ENCODE results near the gene TSPY3. TPM values are rescaled to one million over a fixed set of nuclear protein-coding genes. Genes with fewer than 3 reads are reported as not detected.
"Not testable (repeated sequence)": the region's sequence is repeated elsewhere in the genome, so short reads cannot be mapped to it uniquely, and the experiment has no call there.

TSPY3 gene
- polyA plus RNA-seq (ENCODE audit: insufficient read length in 4 of 4): not detected

- not testable (repeated sequence) for DNase-seq (ENCODE audit: low read depth in 4 of 4, low spot score in 3 of 4)
Measured at GRCh38 chrY:9398121-9398520, at the start of gene TSPY3. Gene TSPY3 (plus strand): TSS chrY:9398421. CDS start chrY:9398467, 46 bp downstream.

- DNase-seq (ENCODE audit: low read depth in 4 of 4, low spot score in 3 of 4): not testable (repeated sequence)
Measured at GRCh38 chrY:9357497-9357896, 40.7 kb upstream of the TSPY3 start, which contains the start of gene TSPY8. Gene TSPY8 (plus strand): TSS chrY:9357797. CDS start chrY:9357843, 46 bp downstream.

GRCh38 chrY:9396527-9396926 is 1.7 kb upstream of the TSPY3 start:
- DNase-seq (ENCODE audit: low read depth in 4 of 4, low spot score in 3 of 4): not testable (repeated sequence)

Other genes with a start within 250 kb of the TSPY3 start
- gene TSPY4, start 61.0 kb upstream of the TSPY3 start, polyA plus RNA-seq (ENCODE audit: insufficient read length in 4 of 4): not detected
- gene TSPY8, start 40.6 kb upstream of the TSPY3 start, polyA plus RNA-seq (ENCODE audit: insufficient read length in 4 of 4): not detected
- gene TSPY1, start 68.5 kb downstream of the TSPY3 start, polyA plus RNA-seq (ENCODE audit: insufficient read length in 4 of 4): not detected
- not detected for gene TSPY9, start 88.8 kb downstream of the TSPY3 start, polyA plus RNA-seq (ENCODE audit: insufficient read length in 4 of 4)
- gene TSPY10, start 129.5 kb downstream of the TSPY3 start, polyA plus RNA-seq (ENCODE audit: insufficient read length in 4 of 4): not detected

Measured in left renal pelvis (tissue), 4 donors.